Esophagus squamous epithelium (tissue), 5 donors: Measurements from ENCODE around the gene SREBF1. TPM values are rescaled to one million over a fixed set of nuclear protein-coding genes. Genes with fewer than 3 reads are reported as not detected.

Experiments used
- DNase-seq: peaks from one replicate; lab custom pipeline; 2025; lab: John Stamatoyannopoulos, UW
- H3K27ac ChIP-seq, 4 donors: fragments of 200-600 bp; sonication (generic); one replicate each; pipeline ENCODE4 v1.5.1; 2016 to 2019; ENCODE audit warnings: mild to moderate bottlenecking in 1 of 4
- H3K27me3 ChIP-seq, 4 donors: fragments of 200-600 bp; sonication (generic); 1 replicate in 3 of 4; 2 replicates in 1 of 4; pipeline versions ENCODE4 v1.5.1 to v1.6.0; 2017 to 2021; ENCODE audit warnings: antibody characterized with exemption in 1 of 4
- H3K36me3 ChIP-seq, 3 donors: fragments of 200-600 bp; sonication (generic); one replicate each; pipeline ENCODE4 v1.5.1; 2016 to 2019
- H3K4me1 ChIP-seq, 3 donors: fragments of 200-600 bp; sonication (generic); one replicate each; pipeline ENCODE4 v1.5.1; 2017 to 2019
- H3K4me3 ChIP-seq, 4 donors: fragments of 200-600 bp; sonication (generic); 1 replicate in 3 of 4; 2 replicates in 1 of 4; pipeline ENCODE4 v1.5.1; 2016 to 2019; ENCODE audit warnings: mild to moderate bottlenecking in 2 of 4, moderate library complexity in 1 of 4
- H3K9me3 ChIP-seq, 3 donors: fragments of 200-600 bp; sonication (generic); one replicate each; pipeline ENCODE4 v1.5.1; 2016 to 2019
- POLR2A ChIP-seq, 4 donors: fragments of 450-650 bp; IDR thresholded peaks; one replicate each; pipeline ENCODE4 v1.6.1; 2017; ENCODE audit warnings: antibody characterized with exemption in 4 of 4, mild to moderate bottlenecking in 4 of 4, moderate library complexity in 3 of 4
- WGBS, 2 donors: methylation state at CpG; one replicate each; pipeline ENCODE4 v1.1.5; 2018; 5-methylcytosine and 5-hydroxymethylcytosine counted together
- intact Hi-C: fragments of 100-400 bp; cut with DNase I; formaldehyde crosslinking; loops from one replicate; pipeline ENCODE4 v1.15.0; 2022
- total RNA-seq, 4 donors: library from RNA; depleted of rRNA; stranded (reverse); fragments of >200 nt; gene quantifications; one replicate each; pipeline ENCODE4 v1.1.0, GENCODE V29; 2016
- TF ChIP-seq, protein P1 (sequence below), 6 experiments: fragments of 450-650 bp in 4 of 6; fragments of 200-600 bp in 2 of 6; sonication (generic) in 2 of 6; IDR thresholded peaks; one replicate each; pipeline ENCODE4 v1.5.1; 2016 to 2019; ENCODE audit warnings: antibody characterized with exemption in 6 of 6, mild to moderate bottlenecking in 4 of 6, moderate library complexity in 4 of 6
- donor health status: DM: yes; HTN: yes; CAD: no.

The SREBF1 gene
- total RNA-seq, 4 donors from 2014 or later = 55.0 to 137 (median 108) TPM

- intact Hi-C loops = loop anchor here (10.0 kb wide), 1 partner anchor 194 kb away; no protein-coding TSS in a partner anchor
- Histone ChIP-seq H3K27ac (peak overlapping the region; percentile 6 to 61 (median 48)), H3K9me3 (no peaks in the 10 kb centered on the region), H3K4me3 (no peak overlapping the region), H3K4me1 (peaks cover 0 to 34% (median 9%) of the 10 kb centered on the region in 3 donors), H3K36me3 (peaks cover 3 to 98% (median 19%) of the 10 kb centered on the region in 3 donors), H3K27me3 (no peaks in the 10 kb centered on the region)
- TF ChIP-seq, protein P1, sequence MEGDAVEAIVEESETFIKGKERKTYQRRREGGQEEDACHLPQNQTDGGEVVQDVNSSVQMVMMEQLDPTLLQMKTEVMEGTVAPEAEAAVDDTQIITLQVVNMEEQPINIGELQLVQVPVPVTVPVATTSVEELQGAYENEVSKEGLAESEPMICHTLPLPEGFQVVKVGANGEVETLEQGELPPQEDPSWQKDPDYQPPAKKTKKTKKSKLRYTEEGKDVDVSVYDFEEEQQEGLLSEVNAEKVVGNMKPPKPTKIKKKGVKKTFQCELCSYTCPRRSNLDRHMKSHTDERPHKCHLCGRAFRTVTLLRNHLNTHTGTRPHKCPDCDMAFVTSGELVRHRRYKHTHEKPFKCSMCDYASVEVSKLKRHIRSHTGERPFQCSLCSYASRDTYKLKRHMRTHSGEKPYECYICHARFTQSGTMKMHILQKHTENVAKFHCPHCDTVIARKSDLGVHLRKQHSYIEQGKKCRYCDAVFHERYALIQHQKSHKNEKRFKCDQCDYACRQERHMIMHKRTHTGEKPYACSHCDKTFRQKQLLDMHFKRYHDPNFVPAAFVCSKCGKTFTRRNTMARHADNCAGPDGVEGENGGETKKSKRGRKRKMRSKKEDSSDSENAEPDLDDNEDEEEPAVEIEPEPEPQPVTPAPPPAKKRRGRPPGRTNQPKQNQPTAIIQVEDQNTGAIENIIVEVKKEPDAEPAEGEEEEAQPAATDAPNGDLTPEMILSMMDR (IDR thresholded peaks at IDR 0.05) = no peak
- TF ChIP-seq POLR2A (IDR thresholded peaks at IDR 0.05) = no peak
- 61 to 71% methylated on average over 17 to 18 of the region's 18 CpGs for whole genome bisulfite sequencing, 2 donors
- DNase-seq = no peak
Observed at GRCh38 chr17:17868641-17869522, 32.1 kb upstream of the SREBF1 start.

GRCh38 chr17:17866897-17867296 lies 30.1 kb upstream of the SREBF1 start:
- Histone ChIP-seq H3K4me3 (no peak overlapping the region), H3K36me3 (peaks cover 3 to 98% (median 14%) of the 10 kb centered on the region in 3 donors), H3K27ac (no peak overlapping the region), H3K4me1 (peaks cover 0 to 29% (median 9%) of the 10 kb centered on the region in 3 donors), H3K9me3 (no peaks in the 10 kb centered on the region), H3K27me3 (no peaks in the 10 kb centered on the region)
- WGBS, 2 donors = 90 to 95% methylated on average over 2 to 4 of the region's 4 CpGs
- no peak for TF ChIP-seq POLR2A (IDR thresholded peaks at IDR 0.05)
- TF ChIP-seq, protein P1 (IDR thresholded peaks at IDR 0.05) = no peak
- DNase-seq = no peak
- intact Hi-C loops = loop anchor here (10.0 kb wide), 1 partner anchor 192 kb away; no protein-coding TSS in a partner anchor

DNA sequence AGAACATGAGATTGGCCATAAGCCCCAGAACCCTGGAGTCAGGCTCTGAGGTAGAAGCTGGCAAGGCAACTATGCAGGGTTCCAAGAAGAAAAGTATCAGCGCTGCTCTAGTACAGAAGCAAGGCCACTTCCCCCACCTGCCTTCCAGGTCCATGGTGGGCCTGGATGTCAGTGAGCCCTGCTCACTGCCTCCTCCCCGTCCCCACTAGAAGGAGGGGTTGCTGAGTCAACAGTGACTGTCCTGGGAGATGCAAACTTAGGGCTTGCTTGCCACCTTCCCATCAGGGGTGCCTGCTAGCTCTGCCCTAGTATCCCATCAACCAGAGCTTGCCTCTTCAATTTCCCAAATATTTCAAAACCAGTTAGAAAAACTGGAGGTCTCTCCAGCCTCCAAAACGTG lies 29.6 kb upstream of the SREBF1 start:
- intact Hi-C loops = loop anchor here (10.0 kb wide), 1 partner anchor 192 kb away; no protein-coding TSS in a partner anchor
- TF ChIP-seq, protein P1 (IDR thresholded peaks at IDR 0.05) = no peak
- TF ChIP-seq POLR2A (IDR thresholded peaks at IDR 0.05) = no peak
- WGBS, 2 donors = 22 to 59% methylated on average over 2 to 3 of the region's 3 CpGs
- no peaks in the 10 kb centered on the region for H3K27me3 ChIP-seq
- no peak overlapping the region for H3K27ac ChIP-seq
- H3K36me3 ChIP-seq = peaks cover 3 to 98% (median 14%) of the 10 kb centered on the region in 3 donors
- peaks cover 0 to 29% (median 9%) of the 10 kb centered on the region in 3 donors for H3K4me1 ChIP-seq
- H3K4me3 ChIP-seq = no peak overlapping the region
- no peaks in the 10 kb centered on the region for H3K9me3 ChIP-seq
- DNase-seq = no peak

DNA sequence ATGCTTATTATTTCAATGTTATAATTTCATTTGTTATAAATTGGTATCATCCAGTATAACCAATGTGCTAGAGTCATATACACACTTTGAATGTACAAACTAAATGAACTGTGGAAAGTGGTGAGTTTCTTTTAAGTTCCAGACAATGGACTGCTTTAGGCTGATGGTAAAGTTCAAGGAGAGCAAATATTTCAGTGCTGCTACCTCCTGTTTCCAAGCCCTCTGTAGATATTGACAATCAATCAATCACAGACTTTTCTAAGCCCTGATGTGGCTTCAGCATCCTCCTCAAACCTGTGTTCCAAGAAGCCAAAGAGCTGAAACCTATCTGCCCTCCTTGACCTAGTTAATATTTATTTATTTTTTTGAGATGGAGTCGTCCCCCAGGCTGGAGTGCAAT lies 28.2 kb upstream of the SREBF1 start:
- intact Hi-C loops = loop anchor here (10.0 kb wide), 1 partner anchor 190 kb away; no protein-coding TSS in a partner anchor
- H3K4me1 ChIP-seq = peaks cover under 1 to 32% (median 11%) of the 10 kb centered on the region in 3 donors
- H3K27me3 ChIP-seq = no peaks in the 10 kb centered on the region
- H3K4me3 ChIP-seq = no peak overlapping the region
- H3K27ac ChIP-seq = no peak overlapping the region
- WGBS, 2 donors = 79 to 100% methylated on average over 1 of the region's 1 CpG
- H3K9me3 ChIP-seq = no peaks in the 10 kb centered on the region
- peaks cover 3 to 99% (median 14%) of the 10 kb centered on the region in 3 donors for H3K36me3 ChIP-seq
- no peak for DNase-seq
- TF ChIP-seq POLR2A (IDR thresholded peaks at IDR 0.05) = no peak
- TF ChIP-seq, protein P1 (IDR thresholded peaks at IDR 0.05) = no peak

GRCh38 chr17:17860766-17861107 lies 24.0 kb upstream of the SREBF1 start:
- no peak for TF ChIP-seq POLR2A (IDR thresholded peaks at IDR 0.05)
- TF ChIP-seq, protein P1 (IDR thresholded peaks at IDR 0.05) = no peak
- 80 to 94% methylated on average over 3 of the region's 5 CpGs for WGBS, 2 donors
- DNase-seq = no peak

More at GRCh38 chr17:17860766-17861107, 24.0 kb upstream of the SREBF1 start:
- Histone ChIP-seq H3K27ac (no peak overlapping the region), H3K36me3 (peaks cover 0 to 96% (median 0%) of the 10 kb centered on the region in 3 donors), H3K27me3 (no peaks in the 10 kb centered on the region), H3K4me1 (peaks cover 5 to 22% (median 8%) of the 10 kb centered on the region in 3 donors), H3K9me3 (no peaks in the 10 kb centered on the region), H3K4me3 (no peak overlapping the region)
- intact Hi-C loops = loop anchor here (2.0 to 10.0 kb wide), 2 partner anchors 52 to 186 kb away; no protein-coding TSS in a partner anchor
